Ammon's horn (tissue), 1 donor: ENCODE data around the gene OSCP1.

ENCODE experiments used
- DNase-seq: peaks from one replicate; pipeline ENCODE4 v3.0.0-alpha.2; 2016; ENCODE audit warnings: low spot score

The OSCP1 gene

GRCh38 chr1:36401602-36402503 lies 48.4 kb downstream of the OSCP1 start:
- no peak for DNase-seq

- peak; percentile 73 for DNase-seq
These were observed 49.2 kb downstream of the OSCP1 start for GRCh38 chr1:36400825-36401601.

- no peak for DNase-seq
These were observed 49.8 kb downstream of the OSCP1 start for GRCh38 chr1:36400514-36400824.

- DNase-seq, result no peak
These were observed 51.8 kb downstream of the OSCP1 start for GRCh38 chr1:36398370-36398977.

GRCh38 chr1:36397378-36398230 lies 52.6 kb downstream of the OSCP1 start, which contains the start of gene LSM10:
Gene LSM10 (minus strand): TSS chr1:36397908. CDS start chr1:36394129, 3,779 bp downstream.
- DNase-seq, result peak; percentile 96

- no peak for DNase-seq
These were observed 53.2 kb downstream of the OSCP1 start for GRCh38 chr1:36397083-36397377.

- DNase-seq, result no peak
These were observed 53.9 kb downstream of the OSCP1 start for GRCh38 chr1:36396359-36396758.

GRCh38 chr1:36393686-36394085 lies 56.6 kb downstream of the OSCP1 start:
- no peak for DNase-seq

- DNase-seq, result no peak
These were observed 57.4 kb downstream of the OSCP1 start for GRCh38 chr1:36392836-36393235.

- DNase-seq, result no peak
These were observed 59.0 kb downstream of the OSCP1 start for GRCh38 chr1:36391271-36391670.

- DNase-seq, result no peak
These were observed 59.8 kb downstream of the OSCP1 start for GRCh38 chr1:36390411-36390810.

- peak; percentile 35 for DNase-seq
These were observed 60.3 kb downstream of the OSCP1 start for GRCh38 chr1:36389999-36390398.

- DNase-seq, result no peak
These were observed 61.0 kb downstream of the OSCP1 start for GRCh38 chr1:36389261-36389660.

- peak; percentile 43 for DNase-seq
These were observed 62.9 kb downstream of the OSCP1 start for GRCh38 chr1:36387141-36387949.

- peak; percentile 95 for DNase-seq
These were observed 63.7 kb downstream of the OSCP1 start for GRCh38 chr1:36386265-36387140.

- DNase-seq, result peak; percentile 100
These were observed 64.6 kb downstream of the OSCP1 start, which contains the start of gene STK40 for GRCh38 chr1:36385410-36386264. Gene STK40 (minus strand): TSS chr1:36385924. CDS start chr1:36361332, 24,592 bp downstream.

GRCh38 chr1:36384542-36385409 lies 65.5 kb downstream of the OSCP1 start:
- DNase-seq, result peak; percentile 35

GRCh38 chr1:36383240-36383639 lies 67.0 kb downstream of the OSCP1 start:
- DNase-seq, result no peak
